B cell (primary cell): Measurements from ENCODE around the gene KLHL35. TPM values are rescaled to one million over a fixed set of nuclear protein-coding genes. Genes with fewer than 3 reads are reported as not detected.

Experiments
- ATAC-seq: fragments of 200-7000 bp; cut with Tn5 transposase; one replicate; pipeline ENCODE4 v1.10.0; 2021; ENCODE audit warnings: low read depth, mild to moderate bottlenecking, moderate number of reproducible peaks, moderate library complexity
- CTCF ChIA-PET: fragments of 350-600 bp; sonication (Branson Sonifier 250); formaldehyde crosslinking; loops from one replicate; lab custom pipeline; 2021; ENCODE audit warnings: antibody characterized with exemption, inconsistent platforms; lab: Charles Lee
- POLR2A ChIA-PET: fragments of 350-600 bp; sonication (Branson Sonifier 250); formaldehyde crosslinking; loops from one replicate; lab custom pipeline; 2021; ENCODE audit warnings: antibody characterized with exemption; lab: Charles Lee
- DNase-seq: peaks from one replicate; pipeline ENCODE4 v3.0.0; 2013
- H2AFZ ChIP-seq: 2 replicates; pipeline ENCODE4 v1.6.1; 2012; ENCODE audit warnings: mild to moderate bottlenecking, low read depth, low read length; ENCODE audit not compliant: insufficient read depth, poor library complexity, severe bottlenecking
- H3K27ac ChIP-seq, 2 donors: 1 replicate in 1 of 2; 2 replicates in 1 of 2; pipeline ENCODE4 v1.5.1; 2012 to 2013; ENCODE audit warnings: low read length in 2 of 2, mild to moderate bottlenecking in 2 of 2, moderate library complexity in 1 of 2
- H3K27me3 ChIP-seq, 4 experiments: fragments of 200-600 bp in 1 of 4; sonication (generic) in 1 of 4; replicated peaks in 1 of 4; 1 replicate in 2 of 4; 2 replicates in 2 of 4; pipeline versions ENCODE4 v1.6.1 to v1.7.0; 2013 to 2016; ENCODE audit warnings: low read length in 3 of 4, mild to moderate bottlenecking in 2 of 4, mixed read lengths in 1 of 4, moderate library complexity in 1 of 4; ENCODE audit not compliant: insufficient read depth in 4 of 4, control insufficient read depth in 3 of 4; ENCODE audit errors: control extremely low read depth in 1 of 4
- H3K36me3 ChIP-seq, 2 experiments: replicated peaks in 1 of 2; 1 replicate in 1 of 2; 2 replicates in 1 of 2; pipeline versions ENCODE4 v1.6.1 to v1.7.1; 2013; ENCODE audit warnings: low read length in 1 of 2; ENCODE audit not compliant: insufficient read depth in 2 of 2, control insufficient read depth in 1 of 2; ENCODE audit errors: control extremely low read depth in 1 of 2, extremely low read depth in 1 of 2
- H3K4me1 ChIP-seq, 2 donors: fragments of 200-600 bp in 1 of 2; sonication (generic) in 1 of 2; 1 replicate in 1 of 2; 2 replicates in 1 of 2; pipeline versions ENCODE4 v1.5.1 to v1.6.1; 2013 to 2017; ENCODE audit warnings: low read length in 2 of 2; ENCODE audit not compliant: control insufficient read depth in 2 of 2, insufficient read depth in 2 of 2
- H3K4me2 ChIP-seq: replicated peaks from 2 replicates; pipeline ENCODE3; 2012; ENCODE audit warnings: mild to moderate bottlenecking, low read depth, low read length; ENCODE audit not compliant: poor library complexity, severe bottlenecking
- H3K4me3 ChIP-seq, 5 experiments: fragments of 200-600 bp in 1 of 5; sonication (generic) in 1 of 5; 1 replicate in 3 of 5; 2 replicates in 2 of 5; pipeline versions ENCODE4 v1.5.1 to v1.7.0; 2011 to 2016; ENCODE audit warnings: low read length in 4 of 5, mild to moderate bottlenecking in 4 of 5, low read depth in 2 of 5, control low read depth in 1 of 5, moderate library complexity in 1 of 5; ENCODE audit not compliant: insufficient read depth in 1 of 5; ENCODE audit errors: control extremely low read depth in 1 of 5, extremely low read depth in 1 of 5
- H3K79me2 ChIP-seq: fragments of 200-600 bp; sonication (generic); one replicate; pipeline ENCODE4 v1.6.0; 2016; ENCODE audit warnings: low read length; ENCODE audit not compliant: control insufficient read depth, insufficient read depth
- H3K9ac ChIP-seq: fragments of 200-600 bp; sonication (generic); 2 replicates; pipeline ENCODE4 v1.6.1; 2017; ENCODE audit warnings: mild to moderate bottlenecking, low read length, moderate library complexity
- H3K9me3 ChIP-seq, 3 donors: one replicate each; pipeline versions ENCODE4 v1.6.1 to v1.7.1; 2013; ENCODE audit warnings: low read length in 2 of 3; ENCODE audit not compliant: control insufficient read depth in 2 of 3, insufficient read depth in 1 of 3; ENCODE audit errors: control extremely low read depth in 1 of 3
- H4K20me1 ChIP-seq: 2 replicates; pipeline ENCODE4 v1.6.0; 2012; ENCODE audit warnings: mild to moderate bottlenecking, low read length; ENCODE audit not compliant: insufficient read depth, control insufficient read depth, poor library complexity, severe bottlenecking
- H3K27ac Mint-ChIP-seq: one replicate; pipeline ENCODE4 v1.8.0; 2021; ENCODE audit warnings: mixed read lengths
- H3K27me3 Mint-ChIP-seq: one replicate; pipeline ENCODE4 v1.8.0; 2021; ENCODE audit warnings: mixed read lengths
- H3K4me1 Mint-ChIP-seq: one replicate; pipeline ENCODE4 v1.8.0; 2021; ENCODE audit warnings: mixed read lengths
- H3K4me3 Mint-ChIP-seq: one replicate; pipeline ENCODE4 v1.8.0; 2021; ENCODE audit warnings: mixed read lengths
- H3K9me3 Mint-ChIP-seq: one replicate; pipeline ENCODE4 v1.8.0; 2022; ENCODE audit warnings: mixed read lengths; ENCODE audit not compliant: insufficient read depth
- EZH2 ChIP-seq: IDR thresholded peaks from 2 replicates; pipeline ENCODE4 v1.6.1; 2012; ENCODE audit warnings: borderline replicate concordance, low read depth, mild to moderate bottlenecking, moderate library complexity, low read length; ENCODE audit not compliant: insufficient read depth, poor library complexity, severe bottlenecking
- WGBS: methylation state at CpG from one replicate; pipeline ENCODE4 v1.1.5; 2013; ENCODE audit warnings: missing lambda C conversion rate; ENCODE audit not compliant: insufficient coverage; 5-methylcytosine and 5-hydroxymethylcytosine counted together
- intact Hi-C: fragments of 100-400 bp; cut with micrococcal nuclease; formaldehyde crosslinking; loops from one replicate; pipeline ENCODE4 v1.10.0; 2022
- polyA plus RNA-seq: library from polyadenylated mRNA; depleted of rRNA; stranded (reverse); fragments of >200 nt; gene quantifications from 2 replicates; pipeline ENCODE4 v1.2.3, GENCODE V29; 2012
- total RNA-seq, 2 donors: library from RNA; stranded (reverse); fragments of 120-200 nt in 1 of 2; gene quantifications; 1 replicate in 1 of 2; 2 replicates in 1 of 2; pipeline versions ENCODE4 v1.2.3 to v1.2.4, GENCODE V29; 2013 to 2022
- TF ChIP-seq, protein P1 (sequence below): fragments of 200-600 bp; IDR thresholded peaks from one replicate; pipeline ENCODE4 v1.8.0; 2022; ENCODE audit warnings: antibody characterized with exemption, mild to moderate bottlenecking

The KLHL35 gene
- total and polyA plus RNA-seq, 2 donors (not counting 1 experiment from before 2014, with no cell fraction given), result 0.55 to 0.59 TPM

DNA sequence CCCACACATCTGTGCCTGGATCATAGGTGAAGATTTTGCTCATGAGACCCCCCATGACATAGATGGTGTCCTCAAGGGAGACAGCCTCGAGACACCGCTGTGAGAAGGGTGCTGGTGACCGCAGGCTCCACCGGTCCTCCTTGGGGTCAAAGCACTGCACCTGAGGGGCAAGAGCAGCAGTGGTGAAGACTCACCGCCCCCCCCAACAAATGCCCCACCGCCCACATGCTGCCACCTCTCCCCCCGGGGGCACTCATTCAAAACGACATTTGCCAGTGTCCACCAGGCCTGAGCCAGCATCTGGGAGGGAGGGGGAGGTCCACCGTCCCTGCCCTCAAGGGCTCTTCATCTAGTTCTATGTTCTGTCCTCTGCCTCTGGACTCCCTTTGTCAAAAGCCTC, 9.3 kb downstream of the KLHL35 start:
- no peak overlapping the region for H3K4me3 ChIP-seq
- 98% methylated on average over 6 of the region's 9 CpGs for WGBS
- ATAC-seq (no peak), DNase-seq (no peak)
- peaks cover 2 to 12% of the 10 kb centered on the region in 2 donors for H3K4me1 ChIP-seq
- peaks cover 0 to 16% (median 8%) of the 10 kb centered on the region in 4 experiments for H3K27me3 ChIP-seq
- no peaks in the 10 kb centered on the region for H3K9me3 Mint-ChIP-seq
- H3K4me2 ChIP-seq, result no peak overlapping the region
- peaks cover 8% of the 10 kb centered on the region for H4K20me1 ChIP-seq
- peaks cover 11% of the 10 kb centered on the region for H3K4me1 Mint-ChIP-seq
- H3K27me3 Mint-ChIP-seq, result peaks cover 14% of the 10 kb centered on the region
- no peak for TF ChIP-seq EZH2
- H3K9ac ChIP-seq, result no peak overlapping the region
- H3K79me2 ChIP-seq, result no peaks in the 10 kb centered on the region
- peaks cover 0 to 5% (median 0%) of the 10 kb centered on the region in 3 donors for H3K9me3 ChIP-seq
- no peak overlapping the region for H2AFZ ChIP-seq
- H3K27ac Mint-ChIP-seq, result no peak overlapping the region
- peaks cover 0 to 8% of the 10 kb centered on the region in 2 experiments for H3K36me3 ChIP-seq
- no peak overlapping the region for H3K27ac ChIP-seq
- CTCF ChIA-PET, result interaction anchor here (1.3 to 1.8 kb wide), 2 partner anchors 16 to 108 kb away, joined by 3 to 4 read pairs; no protein-coding TSS in a partner anchor
- intact Hi-C loops, result no loop called here
- H3K4me3 Mint-ChIP-seq, result no peak overlapping the region
- POLR2A ChIA-PET, result no interaction called here

DNA sequence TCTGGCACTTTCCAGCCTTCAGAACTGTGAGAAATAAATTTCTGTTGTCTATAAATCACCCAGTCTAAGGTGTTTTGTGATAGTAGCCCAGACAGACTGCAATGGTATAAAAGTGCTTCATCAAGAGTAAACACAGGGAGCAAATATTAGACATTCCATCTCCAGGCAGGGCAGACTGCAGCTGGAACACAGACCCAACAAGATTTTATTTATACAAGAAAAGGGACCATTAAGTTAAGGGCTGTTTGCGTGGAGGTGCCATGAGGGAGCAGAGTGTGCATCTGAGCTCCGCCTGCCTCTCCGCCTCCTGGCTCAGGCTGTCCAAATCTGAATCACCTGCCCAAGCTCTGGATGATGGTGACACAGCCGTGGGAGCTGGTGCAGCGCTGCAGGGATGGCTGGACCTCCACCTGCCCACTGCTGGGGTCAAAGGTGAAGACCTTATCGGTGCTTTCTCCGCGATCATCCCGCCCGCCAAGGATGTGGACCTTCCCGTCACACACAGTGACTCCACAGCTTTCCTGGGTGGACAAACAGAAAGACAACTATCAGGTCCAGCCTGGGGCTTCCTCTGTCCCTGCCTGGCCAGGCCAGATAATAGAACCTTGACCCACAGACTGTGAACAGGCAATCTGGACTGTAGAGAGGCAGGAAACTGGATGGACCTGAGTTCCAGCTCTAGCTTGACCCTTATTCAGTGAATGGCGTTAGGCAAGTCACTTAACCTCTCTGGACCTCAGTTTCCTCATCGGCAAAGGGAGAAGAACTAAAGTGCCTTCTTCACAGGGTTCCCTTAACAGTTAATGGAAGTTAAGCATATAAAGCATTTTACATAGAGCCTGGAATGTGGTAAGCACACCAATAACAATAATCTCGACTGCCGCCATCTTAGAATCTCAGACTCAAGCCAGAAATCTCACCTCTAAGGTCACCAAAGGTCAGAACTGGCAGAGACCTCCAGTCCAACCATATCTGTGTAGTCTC, 10.5 kb downstream of the KLHL35 start:
- Histone ChIP-seq H3K27me3 (peaks cover 0 to 5% (median 2%) of the 10 kb centered on the region in 4 experiments), H3K9me3 (no peaks in the 10 kb centered on the region), H3K27ac (no peak overlapping the region), H3K9ac (no peak overlapping the region), H3K36me3 (peaks cover 0 to 8% of the 10 kb centered on the region in 2 experiments), H3K4me2 (no peak overlapping the region), H3K79me2 (peaks cover 3% of the 10 kb centered on the region), H2AFZ (no peak overlapping the region), H3K4me3 (no peak overlapping the region), H4K20me1 (peaks cover 13% of the 10 kb centered on the region), H3K4me1 (no peaks in the 10 kb centered on the region)
- H3K9me3 Mint-ChIP-seq, result no peaks in the 10 kb centered on the region
- intact Hi-C loops, result no loop called here
- H3K4me3 Mint-ChIP-seq, result no peak overlapping the region
- TF ChIP-seq, protein P1, sequence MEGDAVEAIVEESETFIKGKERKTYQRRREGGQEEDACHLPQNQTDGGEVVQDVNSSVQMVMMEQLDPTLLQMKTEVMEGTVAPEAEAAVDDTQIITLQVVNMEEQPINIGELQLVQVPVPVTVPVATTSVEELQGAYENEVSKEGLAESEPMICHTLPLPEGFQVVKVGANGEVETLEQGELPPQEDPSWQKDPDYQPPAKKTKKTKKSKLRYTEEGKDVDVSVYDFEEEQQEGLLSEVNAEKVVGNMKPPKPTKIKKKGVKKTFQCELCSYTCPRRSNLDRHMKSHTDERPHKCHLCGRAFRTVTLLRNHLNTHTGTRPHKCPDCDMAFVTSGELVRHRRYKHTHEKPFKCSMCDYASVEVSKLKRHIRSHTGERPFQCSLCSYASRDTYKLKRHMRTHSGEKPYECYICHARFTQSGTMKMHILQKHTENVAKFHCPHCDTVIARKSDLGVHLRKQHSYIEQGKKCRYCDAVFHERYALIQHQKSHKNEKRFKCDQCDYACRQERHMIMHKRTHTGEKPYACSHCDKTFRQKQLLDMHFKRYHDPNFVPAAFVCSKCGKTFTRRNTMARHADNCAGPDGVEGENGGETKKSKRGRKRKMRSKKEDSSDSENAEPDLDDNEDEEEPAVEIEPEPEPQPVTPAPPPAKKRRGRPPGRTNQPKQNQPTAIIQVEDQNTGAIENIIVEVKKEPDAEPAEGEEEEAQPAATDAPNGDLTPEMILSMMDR, result no peak
- no peak for TF ChIP-seq EZH2
- ATAC-seq (no peak), DNase-seq (no peak)
- WGBS, result 97% methylated on average over 11 of the region's 15 CpGs
- CTCF ChIA-PET, result interaction anchor here (1.8 kb wide), 1 partner anchor 109 kb away, joined by 3 read pairs; no protein-coding TSS in a partner anchor
- H3K27ac Mint-ChIP-seq, result no peak overlapping the region
- H3K27me3 Mint-ChIP-seq, result peaks cover 3% of the 10 kb centered on the region
- peaks cover under 1% of the 10 kb centered on the region for H3K4me1 Mint-ChIP-seq
- POLR2A ChIA-PET, result no interaction called here
